ENCODE data around the gene NPM1.
"Not testable (repeated sequence)": the region's sequence is repeated elsewhere in the genome, so short reads cannot be mapped to it uniquely, and the experiment has no call there.

GRCh38 chr5:171363249-171363648 lies 24.4 kb upstream of the NPM1 start:
- not testable (repeated sequence) for TF ChIP-seq YY1 (IDR thresholded peaks at IDR 0.05; ENCODE audit: insufficient read depth, insufficient read length); ZNF274 (IDR thresholded peaks at IDR 0.05; ENCODE audit: low read depth, low read length)
